Measurements from ENCODE around the gene TNFAIP3. TPM values are rescaled to one million over a fixed set of nuclear protein-coding genes. Genes with fewer than 3 reads are reported as not detected.

The TNFAIP3 gene
- total and polyA plus RNA-seq, 2 of the 4 experiments (the other 2 are of a cell fraction): 5.0 to 14.2 TPM

DNA sequence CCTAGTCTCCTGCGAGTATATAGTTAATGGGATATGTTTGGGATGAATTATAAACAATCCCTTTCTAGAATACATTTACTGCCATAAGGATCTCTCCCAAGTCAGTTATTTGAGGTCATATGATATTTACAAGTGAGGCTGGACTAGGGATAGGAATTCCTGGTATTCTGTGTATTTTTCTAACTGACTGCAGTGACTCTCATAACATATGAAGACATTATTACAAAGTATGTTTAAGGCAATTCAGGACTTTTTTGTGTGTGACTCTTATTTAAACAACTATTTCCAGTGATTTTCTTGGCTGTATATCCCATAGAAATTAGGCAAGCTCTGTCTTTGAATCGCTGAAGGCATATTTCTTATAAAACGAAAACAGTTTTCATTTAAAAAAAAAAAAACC, 18.4 kb upstream of the TNFAIP3 start:
- Histone ChIP-seq H2AFZ (replicated peaks; ENCODE audit: low read length, poor library complexity) (no peak overlapping the region), H3K27ac (ENCODE audit: insufficient read depth, low read length) (peak overlapping the region; percentile 99)

More for the DNA sequence above, 18.4 kb upstream of the TNFAIP3 start:
- no peaks in the 10 kb centered on the region; a peak in 1 of 4 replicates for H3K79me1 ChIP-seq (ENCODE audit: low read depth in 1 of 2, low read length in 2 of 2)
- no peak overlapping the region for H2BK20ac ChIP-seq (ENCODE audit: low read depth, low read length)
- no peak for TF ChIP-seq POLR2A (IDR thresholded peaks at IDR 0.05; ENCODE audit: low read depth, low read length)
- no peak for TF ChIP-seq NFE2L2 (IDR thresholded peaks at IDR 0.05; ENCODE audit: low read depth, low read length)
- peak; percentile 57; the same call in 1 of the 2 replicates for TF ChIP-seq CEBPB (IDR thresholded peaks at IDR 0.05; ENCODE audit: low read depth, low read length)
- TF ChIP-seq, protein P1, sequence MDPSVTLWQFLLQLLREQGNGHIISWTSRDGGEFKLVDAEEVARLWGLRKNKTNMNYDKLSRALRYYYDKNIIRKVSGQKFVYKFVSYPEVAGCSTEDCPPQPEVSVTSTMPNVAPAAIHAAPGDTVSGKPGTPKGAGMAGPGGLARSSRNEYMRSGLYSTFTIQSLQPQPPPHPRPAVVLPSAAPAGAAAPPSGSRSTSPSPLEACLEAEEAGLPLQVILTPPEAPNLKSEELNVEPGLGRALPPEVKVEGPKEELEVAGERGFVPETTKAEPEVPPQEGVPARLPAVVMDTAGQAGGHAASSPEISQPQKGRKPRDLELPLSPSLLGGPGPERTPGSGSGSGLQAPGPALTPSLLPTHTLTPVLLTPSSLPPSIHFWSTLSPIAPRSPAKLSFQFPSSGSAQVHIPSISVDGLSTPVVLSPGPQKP (IDR thresholded peaks at IDR 0.05; ENCODE audit: borderline replicate concordance, low read depth, low read length): no peak
- no peak for TF ChIP-seq MXI1 (IDR thresholded peaks at IDR 0.05; ENCODE audit: borderline replicate concordance, low read depth, low read length)
- no peak for TF ChIP-seq BHLHE40 (IDR thresholded peaks at IDR 0.05; ENCODE audit: low read depth, low read length)
- peak; percentile 40; the same call in 1 of the 2 replicates for TF ChIP-seq FOS (IDR thresholded peaks at IDR 0.05; ENCODE audit: low read depth, low read length)
- TF ChIP-seq, protein P2, sequence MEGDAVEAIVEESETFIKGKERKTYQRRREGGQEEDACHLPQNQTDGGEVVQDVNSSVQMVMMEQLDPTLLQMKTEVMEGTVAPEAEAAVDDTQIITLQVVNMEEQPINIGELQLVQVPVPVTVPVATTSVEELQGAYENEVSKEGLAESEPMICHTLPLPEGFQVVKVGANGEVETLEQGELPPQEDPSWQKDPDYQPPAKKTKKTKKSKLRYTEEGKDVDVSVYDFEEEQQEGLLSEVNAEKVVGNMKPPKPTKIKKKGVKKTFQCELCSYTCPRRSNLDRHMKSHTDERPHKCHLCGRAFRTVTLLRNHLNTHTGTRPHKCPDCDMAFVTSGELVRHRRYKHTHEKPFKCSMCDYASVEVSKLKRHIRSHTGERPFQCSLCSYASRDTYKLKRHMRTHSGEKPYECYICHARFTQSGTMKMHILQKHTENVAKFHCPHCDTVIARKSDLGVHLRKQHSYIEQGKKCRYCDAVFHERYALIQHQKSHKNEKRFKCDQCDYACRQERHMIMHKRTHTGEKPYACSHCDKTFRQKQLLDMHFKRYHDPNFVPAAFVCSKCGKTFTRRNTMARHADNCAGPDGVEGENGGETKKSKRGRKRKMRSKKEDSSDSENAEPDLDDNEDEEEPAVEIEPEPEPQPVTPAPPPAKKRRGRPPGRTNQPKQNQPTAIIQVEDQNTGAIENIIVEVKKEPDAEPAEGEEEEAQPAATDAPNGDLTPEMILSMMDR (conservative IDR thresholded peaks at IDR 0.05; ENCODE audit: low read depth, low read length): no peak
- no peak for TF ChIP-seq MAFK (IDR thresholded peaks at IDR 0.05; ENCODE audit: low read depth, low read length)
- TF ChIP-seq RCOR1 (IDR thresholded peaks at IDR 0.05; ENCODE audit: insufficient replicate concordance, low read length): no peak
- H3K56ac ChIP-seq (ENCODE audit: extremely low read depth, insufficient read depth, low read length): no peak overlapping the region
- CTCF ChIA-PET: interaction anchor here (1.0 to 1.1 kb wide), 2 partner anchors 14 to 49 kb away, joined by 3 to 4 read pairs; no protein-coding TSS in a partner anchor
- H3K9me3 ChIP-seq (ENCODE audit: control insufficient read depth, insufficient read depth, low read length): no peaks in the 10 kb centered on the region
- peak overlapping the region; percentile 73; a peak in 1 of 4 replicates for H4K8ac ChIP-seq (ENCODE audit: low read depth in 2 of 2, low read length in 2 of 2)
- H2BK5ac ChIP-seq (ENCODE audit: low read depth, low read length, poor library complexity, severe bottlenecking): peak overlapping the region; percentile 89
- peak overlapping the region; percentile 39; the same call in 1 of the 2 replicates for H3K4me2 ChIP-seq (ENCODE audit: low read depth, low read length)
- no peak overlapping the region for H3K23ac ChIP-seq (ENCODE audit: low read depth, low read length)
- dilution Hi-C loops (cut with HindIII; ENCODE audit: low sequenced_read_pairs, unreplicated experiment): no loop called here
- H3K18ac ChIP-seq (ENCODE audit: low read depth, low read length): peak overlapping the region; percentile 94; the same call in 1 of the 2 replicates
- H2AK5ac ChIP-seq (ENCODE audit: low read depth, low read length): no peak overlapping the region; the same call in 1 of the 2 replicates
- H2AK9ac ChIP-seq (replicated peaks; ENCODE audit: low read depth, low read length, poor library complexity): no peak overlapping the region
- no TSS peak for BruUV-seq (replicated peaks)
- no peak overlapping the region for H2BK15ac ChIP-seq (ENCODE audit: low read depth, low read length)
- H4K20me1 ChIP-seq (ENCODE audit: insufficient read depth, low read length): no peaks in the 10 kb centered on the region
- no peaks in the 10 kb centered on the region for H3K27me3 ChIP-seq (ENCODE audit: control insufficient read depth, insufficient read depth, low read length)
- H3K36me3 ChIP-seq (ENCODE audit: control insufficient read depth, insufficient read depth, low read length): no peaks in the 10 kb centered on the region
- H2BK120ac ChIP-seq (ENCODE audit: low read depth, low read length): no peak overlapping the region
- in situ Hi-C loops (cut with MboI; ENCODE audit: low sequenced_read_pairs): loop anchor here (25.0 kb wide), 1 partner anchor 564 kb away; the partner anchor contains the start of gene HEBP2
- no peak overlapping the region for H3K4ac ChIP-seq (ENCODE audit: low read depth, low read length)
- no peak overlapping the region for H3K9ac ChIP-seq (ENCODE audit: low read depth, low read length)
- H4K91ac ChIP-seq (ENCODE audit: insufficient read depth, low read depth, low read length): no peak overlapping the region
- POLR2A ChIA-PET (ENCODE audit: unreplicated experiment): interaction anchor here (0.7 kb wide), 1 partner anchor 18 kb away, joined by 7 read pairs; no protein-coding TSS in a partner anchor
- peaks cover 8% of the 10 kb centered on the region for H3K9me1 ChIP-seq (ENCODE audit: insufficient read depth, low read length)
- peak overlapping the region; percentile 88; the same call in 1 of the 2 replicates for H4K5ac ChIP-seq (ENCODE audit: low read depth, low read length)
- H3K4me1 ChIP-seq (ENCODE audit: control insufficient read depth, insufficient read depth, low read length): peaks cover 30% of the 10 kb centered on the region
- ATAC-seq (ENCODE audit: low read depth) (peak; percentile 83), DNase-seq (peak; percentile 92)
- WGBS, 2 experiments (ENCODE audit: extremely low coverage in 2 of 2, insufficient read length in 1 of 2): no CpG with 5 or more reads among the region's 3 CpGs
- peak overlapping the region; percentile 64; the same call in 1 of the 2 replicates for H3K14ac ChIP-seq (replicated peaks; ENCODE audit: low read depth, low read length)
- H3K4me3 ChIP-seq (ENCODE audit: insufficient read depth, low read depth, low read length): no peak overlapping the region
- intact Hi-C loops (cut with micrococcal nuclease): loop anchor here (1.0 kb wide), 1 partner anchor 19 kb away; the partner anchor contains the start of gene TNFAIP3
